ENCODE results near the gene BRIP1.
"Not testable (repeated sequence)": the region's sequence is repeated elsewhere in the genome, so short reads cannot be mapped to it uniquely, and the experiment has no call there.

The BRIP1 gene

DNA sequence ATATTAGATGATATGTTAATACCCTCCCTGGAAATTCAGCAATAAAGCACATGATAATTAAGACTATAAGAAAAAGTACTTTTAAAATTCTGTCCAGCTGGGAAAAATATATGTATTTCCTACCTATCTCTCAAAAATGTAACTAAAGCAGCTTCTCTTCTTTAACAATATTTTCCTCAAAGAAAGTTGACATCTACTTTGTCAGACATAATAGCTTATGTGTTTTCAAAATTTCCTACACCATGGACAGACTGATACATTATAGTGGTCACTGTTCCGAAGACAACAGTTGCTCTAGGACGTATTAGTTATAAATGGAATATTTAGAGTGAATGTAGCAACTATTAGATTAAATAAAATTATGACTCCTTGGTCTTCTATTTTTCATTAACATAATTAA lies 140.9 kb downstream of the BRIP1 start:
- no peak for DNase-seq

DNA sequence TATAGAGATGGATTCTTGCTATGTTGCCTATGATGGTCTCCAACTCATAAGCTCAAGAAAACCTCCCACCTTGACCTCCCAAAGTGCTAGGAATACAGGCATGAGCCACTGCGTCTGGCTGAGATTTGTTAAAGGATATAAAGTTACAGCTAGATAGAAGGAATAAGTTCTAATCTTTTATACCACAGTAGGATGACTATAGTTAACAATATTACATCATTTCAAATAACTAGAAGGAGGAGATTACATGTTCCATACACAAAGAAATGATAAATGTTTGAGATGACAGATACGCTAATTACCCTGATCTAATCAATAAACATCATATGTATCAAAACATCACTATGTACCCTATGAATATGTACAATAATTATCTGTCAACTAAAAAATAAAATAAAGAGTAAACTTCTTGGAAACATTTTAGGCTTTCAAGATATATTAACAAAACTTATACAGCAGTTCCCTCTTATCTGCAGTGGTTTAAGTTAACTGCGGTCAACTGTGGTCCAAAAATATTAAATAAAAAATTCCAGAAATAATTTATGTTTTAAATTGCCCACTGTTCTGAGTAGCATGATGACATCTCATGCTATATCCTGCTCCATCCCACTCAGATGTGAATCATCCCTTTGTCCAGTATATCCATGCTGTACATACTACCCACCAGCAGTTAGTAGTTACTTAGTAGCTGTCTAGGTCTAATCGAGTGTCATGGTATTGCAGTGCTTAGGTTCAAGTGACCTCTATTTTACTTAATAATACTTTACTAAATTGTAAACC lies 143.1 kb downstream of the BRIP1 start:
- DNase-seq, result no peak

- DNase-seq, result not testable (repeated sequence)
These were observed 144.1 kb downstream of the BRIP1 start for GRCh38 chr17:61719220-61719619.

DNA sequence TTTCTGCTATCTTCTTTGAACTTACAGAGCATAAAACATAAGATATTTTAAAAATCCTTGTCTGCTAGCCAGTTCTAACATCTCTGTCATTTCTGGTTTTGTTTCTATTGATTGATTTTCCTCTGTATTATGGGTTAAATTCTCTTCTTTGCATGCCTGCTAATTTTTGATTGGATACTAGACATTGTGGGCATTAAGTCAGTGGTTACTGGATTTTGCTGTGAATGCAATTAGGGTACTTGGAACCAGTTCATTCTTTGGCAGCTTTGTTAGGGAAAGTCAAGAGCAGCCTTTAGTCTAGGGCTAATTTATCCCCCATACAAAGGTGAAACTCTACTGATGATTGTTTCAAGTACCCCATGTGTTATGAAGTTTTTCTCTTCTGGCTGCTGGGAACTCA lies 145.3 kb downstream of the BRIP1 start:
- no peak for DNase-seq

- DNase-seq, result no peak
These were observed 146.0 kb downstream of the BRIP1 start for GRCh38 chr17:61717352-61717751.

- no peak for DNase-seq
These were observed 147.0 kb downstream of the BRIP1 start for GRCh38 chr17:61716225-61716829.

GRCh38 chr17:61715348-61715747 lies 148.0 kb downstream of the BRIP1 start:
- DNase-seq, result no peak

DNA sequence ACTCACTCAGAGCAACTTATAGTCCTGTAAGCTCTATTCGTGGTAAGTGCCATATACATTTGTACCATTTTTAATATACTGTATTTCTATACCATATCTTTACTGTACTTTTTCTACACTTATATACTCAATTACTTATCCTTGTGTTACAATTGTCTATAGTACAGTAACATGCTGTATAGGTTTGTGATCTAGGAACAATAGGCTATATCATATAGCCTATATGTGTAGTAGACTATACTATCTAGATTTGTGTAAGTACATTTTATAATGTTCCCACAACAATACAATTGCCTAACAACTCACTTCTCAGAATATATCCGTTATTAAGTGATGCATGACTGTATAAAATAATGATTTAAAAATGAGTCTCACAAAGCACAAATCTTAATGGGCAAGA lies 149.0 kb downstream of the BRIP1 start:
- DNase-seq, result no peak

- DNase-seq, result no peak
These were observed 150.3 kb downstream of the BRIP1 start for GRCh38 chr17:61713035-61713434.

GRCh38 chr17:61710546-61710945 lies 152.8 kb downstream of the BRIP1 start:
- DNase-seq, result no peak

GRCh38 chr17:61709567-61709966 lies 153.8 kb downstream of the BRIP1 start:
- DNase-seq, result no peak

- no peak for DNase-seq
These were observed 158.3 kb downstream of the BRIP1 start for GRCh38 chr17:61704935-61705449.

DNA sequence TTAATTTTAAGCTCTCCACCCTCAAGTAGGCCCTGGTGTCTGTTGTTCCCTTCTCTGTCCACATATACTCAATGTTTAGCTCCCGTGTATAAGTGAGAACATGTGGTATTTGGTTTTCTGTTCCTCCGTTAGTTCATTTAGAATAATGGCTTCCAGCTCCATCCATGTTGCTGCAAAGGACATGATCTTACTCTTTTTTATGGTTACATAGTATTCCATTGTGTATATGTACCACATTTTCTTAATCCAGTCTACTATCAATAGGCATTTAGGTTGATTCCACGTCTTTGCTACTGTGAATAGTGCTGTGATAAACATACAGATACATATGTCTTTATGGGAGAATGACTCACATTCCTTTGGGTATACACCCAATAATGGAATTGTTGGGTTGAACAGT lies 160.9 kb downstream of the BRIP1 start:
- no peak for DNase-seq

- DNase-seq, result no peak
These were observed 161.3 kb downstream of the BRIP1 start for GRCh38 chr17:61701978-61702377.

GRCh38 chr17:61701334-61701733 lies 162.0 kb downstream of the BRIP1 start:
- no peak for DNase-seq

DNA sequence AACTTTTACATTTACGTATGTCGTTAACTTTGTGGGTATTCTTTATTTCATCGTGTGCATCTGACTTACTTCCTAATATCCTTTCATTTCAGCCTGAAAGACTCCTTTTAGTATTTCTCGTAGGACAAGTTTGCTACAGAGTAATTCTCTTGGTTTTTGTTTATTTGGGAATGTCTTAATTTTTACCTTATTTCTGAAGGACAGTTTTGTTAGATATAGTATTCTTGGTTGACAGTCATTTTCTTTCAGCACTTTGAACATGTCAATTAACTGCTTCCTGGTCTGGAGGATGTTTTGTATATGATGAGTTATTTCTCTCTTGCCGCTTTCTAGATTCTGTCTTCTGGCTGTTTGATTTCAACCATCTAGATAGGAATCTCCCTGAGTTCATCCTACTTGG lies 163.1 kb downstream of the BRIP1 start:
- no peak for DNase-seq

DNA sequence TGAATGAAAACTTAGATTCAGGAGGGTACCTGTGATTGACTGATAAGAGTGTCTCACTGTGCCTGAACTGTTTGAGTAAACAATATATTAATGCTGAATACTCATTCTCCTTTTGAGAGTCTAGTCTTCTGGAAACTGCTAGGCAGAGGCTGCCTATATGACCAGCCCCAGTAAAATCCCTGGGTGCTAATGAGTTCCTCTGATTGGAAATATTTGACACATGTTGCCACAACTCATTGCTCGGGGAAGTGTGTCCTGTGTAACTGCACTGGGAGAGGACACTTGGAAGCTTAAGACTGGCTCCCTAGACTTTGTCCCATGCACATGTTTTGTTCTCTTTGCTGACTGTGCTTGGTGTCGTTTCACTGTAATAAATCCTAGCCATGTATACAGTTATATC lies 163.6 kb downstream of the BRIP1 start:
- DNase-seq, result no peak

DNA sequence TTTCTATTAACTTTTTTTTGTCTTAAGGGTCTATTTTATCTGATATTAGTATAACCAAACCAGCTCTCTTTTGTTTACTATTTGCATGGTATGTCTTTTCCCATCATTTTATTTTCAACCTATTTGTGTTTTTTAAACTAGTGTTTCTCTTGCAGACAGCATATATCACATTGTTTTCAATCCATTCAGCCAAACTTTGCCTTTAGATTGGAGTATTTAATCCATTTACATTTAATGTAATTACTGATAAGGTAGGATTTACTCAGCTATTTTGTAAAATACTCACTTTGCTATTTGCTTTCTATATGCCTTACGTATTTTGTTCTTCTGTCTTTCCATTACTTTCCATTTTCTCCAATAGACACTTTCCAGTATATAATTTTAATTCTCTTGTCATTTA lies 164.3 kb downstream of the BRIP1 start:
- DNase-seq, result no peak

GRCh38 chr17:61698244-61698643 lies 165.1 kb downstream of the BRIP1 start:
- DNase-seq, result no peak

DNA sequence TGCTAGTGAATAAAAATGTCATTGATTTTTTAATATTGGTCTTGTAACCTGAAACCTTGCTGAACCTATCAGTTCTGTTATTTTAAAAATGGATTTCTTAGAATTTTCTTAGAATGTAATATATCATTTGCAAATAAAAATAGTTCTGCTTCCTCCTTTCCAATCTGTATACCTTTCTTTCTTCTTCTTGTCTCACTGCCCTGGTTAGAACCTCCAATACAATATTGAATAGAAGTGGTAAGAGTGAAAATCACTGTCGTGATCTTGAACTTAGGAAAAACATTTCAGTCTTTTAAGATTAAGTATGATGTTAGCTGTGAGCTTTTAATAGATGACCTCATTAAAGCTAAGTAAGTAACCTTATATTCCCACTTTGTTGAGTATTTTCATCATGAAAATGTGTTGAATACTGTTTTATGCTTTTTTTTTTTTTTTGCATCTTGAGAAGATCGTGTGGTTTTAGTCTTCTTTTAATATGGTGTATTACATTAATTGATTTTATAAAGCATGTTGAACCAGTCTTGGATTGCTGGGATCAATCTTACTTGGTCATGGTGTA lies 167.5 kb downstream of the BRIP1 start:
- no peak for DNase-seq

GRCh38 chr17:61694095-61694494 lies 169.2 kb downstream of the BRIP1 start:
- DNase-seq, result no peak

DNA sequence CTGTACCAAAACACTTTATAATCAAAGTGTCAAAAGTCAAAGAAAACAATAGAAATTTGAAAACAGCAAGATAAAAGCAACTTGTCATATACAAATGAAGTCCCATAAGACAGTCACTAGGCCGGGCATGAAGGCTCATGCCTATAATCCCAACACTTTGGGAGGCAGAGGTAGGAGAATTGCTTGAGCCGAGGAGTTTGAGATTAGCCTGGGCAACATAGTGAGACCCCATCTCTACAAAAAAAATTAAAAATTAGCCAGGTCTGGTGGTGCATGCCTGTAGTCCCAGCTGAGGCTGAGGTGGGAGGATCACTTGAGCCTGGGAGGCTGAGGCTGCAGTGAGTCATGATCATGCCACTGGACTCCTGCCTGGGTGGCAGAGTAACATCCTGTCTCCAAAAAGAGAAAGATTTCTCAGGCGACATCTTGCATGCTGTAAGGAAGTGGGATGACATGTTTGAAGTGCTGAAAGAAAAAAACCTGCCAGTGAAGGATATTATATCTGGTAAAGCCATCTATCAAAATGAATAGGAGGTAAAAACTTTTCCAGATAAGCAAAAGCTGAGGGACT lies 173.6 kb downstream of the BRIP1 start:
- DNase-seq, result no peak

GRCh38 chr17:61687769-61688168 lies 175.6 kb downstream of the BRIP1 start:
- no peak for DNase-seq

DNA sequence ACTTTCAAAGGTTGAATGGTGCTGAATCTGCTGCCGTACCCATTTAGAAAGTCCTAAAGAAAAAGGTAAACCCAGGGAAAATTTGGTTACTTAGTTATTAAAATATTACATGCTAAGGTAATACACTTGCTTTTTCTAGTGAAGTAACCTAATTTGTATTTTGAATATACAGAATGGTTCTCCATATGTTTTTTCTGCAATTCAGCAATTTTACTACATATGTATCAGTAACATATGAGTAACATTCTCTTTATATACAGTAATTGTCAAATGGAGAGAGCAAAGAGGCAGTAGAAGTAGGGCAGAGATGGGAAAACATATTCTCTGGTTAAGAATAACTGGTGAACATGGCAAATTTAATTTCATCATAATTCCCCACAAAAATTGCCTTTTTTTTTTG lies 177.2 kb downstream of the BRIP1 start:
- DNase-seq, result no peak

All from NCI-H187 treated with DMSO at 0.1 percent for 48 hours (cell line).